GM12878 (cell line): Measurements from ENCODE around the gene ATAD3A.
"Not testable (repeated sequence)": the region's sequence is repeated elsewhere in the genome, so short reads cannot be mapped to it uniquely, and the experiment has no call there.

Source experiments
- CHD1 ChIP-seq: IDR thresholded peaks from 2 replicates; pipeline ENCODE4 v1.6.1; 2012; ENCODE audit warnings: low read depth, low read length, improper control_type of control experiment
- CREB1 ChIP-seq: IDR thresholded peaks from 2 replicates; pipeline ENCODE4 v1.6.1; 2012; ENCODE audit warnings: low read depth, mild to moderate bottlenecking, inconsistent platforms
- DPF2 ChIP-seq: fragments of 450-650 bp; IDR thresholded peaks from 2 replicates; pipeline ENCODE4 v1.6.1; 2017; ENCODE audit warnings: mild to moderate bottlenecking
- GABPA ChIP-seq: IDR thresholded peaks from 2 replicates; pipeline ENCODE4 v1.6.1; 2014; ENCODE audit warnings: antibody characterized with exemption, low read depth, mild to moderate bottlenecking, inconsistent platforms
- KDM1A ChIP-seq: fragments of 200-600 bp; sonication (generic); IDR thresholded peaks from 2 replicates; pipeline ENCODE4 v1.6.1; 2016; ENCODE audit warnings: borderline replicate concordance
- POLR2A ChIP-seq: IDR thresholded peaks from 2 replicates; pipeline ENCODE4 v1.6.1; 2011; ENCODE audit warnings: low read depth, mild to moderate bottlenecking, low read length
- POLR2AphosphoS5 ChIP-seq: IDR thresholded peaks from 2 replicates; pipeline ENCODE4 v1.6.1; 2011; ENCODE audit warnings: mild to moderate bottlenecking, low read length, inconsistent platforms
- RAD21 ChIP-seq: IDR thresholded peaks from 2 replicates; pipeline ENCODE4 v1.6.1; 2011; ENCODE audit warnings: mild to moderate bottlenecking, low read depth, low read length, moderate library complexity; ENCODE audit not compliant: insufficient read depth
- SP1 ChIP-seq: IDR thresholded peaks from one replicate; pipeline ENCODE4 v1.6.1; 2011; ENCODE audit warnings: low read depth, low read length
- YY1 ChIP-seq: IDR thresholded peaks from 2 replicates; pipeline ENCODE4 v1.6.1; 2011; ENCODE audit warnings: low read depth, mild to moderate bottlenecking, low read length
- TF ChIP-seq, protein P1 (sequence below), 3 experiments: IDR thresholded peaks in 2 of 3; conservative IDR thresholded peaks in 1 of 3; 2 replicates each; pipeline ENCODE4 v1.5.1; 2011; ENCODE audit warnings: low read depth in 3 of 3, low read length in 3 of 3, mild to moderate bottlenecking in 3 of 3, control low read depth in 2 of 3, moderate library complexity in 2 of 3, inconsistent platforms in 1 of 3, mixed read lengths in 1 of 3; ENCODE audit not compliant: control insufficient read depth in 2 of 3, insufficient read depth in 1 of 3; ENCODE audit errors: extremely low read depth in 1 of 3
- TF ChIP-seq, protein P2 (sequence below): IDR thresholded peaks from 2 replicates; pipeline ENCODE4 v1.6.1; 2012; ENCODE audit warnings: mild to moderate bottlenecking, low read depth, low read length
- TF ChIP-seq, protein P3 (sequence below): IDR thresholded peaks from 2 replicates; pipeline ENCODE4 v1.6.1; 2011; ENCODE audit warnings: low read depth, mild to moderate bottlenecking, low read length, moderate library complexity, borderline replicate concordance; ENCODE audit errors: extremely low read depth

- not testable (repeated sequence) for TF ChIP-seq CHD1, YY1, GABPA, CREB1, KDM1A, DPF2, POLR2A, POLR2AphosphoS5, SP1, RAD21
- TF ChIP-seq, protein P1, sequence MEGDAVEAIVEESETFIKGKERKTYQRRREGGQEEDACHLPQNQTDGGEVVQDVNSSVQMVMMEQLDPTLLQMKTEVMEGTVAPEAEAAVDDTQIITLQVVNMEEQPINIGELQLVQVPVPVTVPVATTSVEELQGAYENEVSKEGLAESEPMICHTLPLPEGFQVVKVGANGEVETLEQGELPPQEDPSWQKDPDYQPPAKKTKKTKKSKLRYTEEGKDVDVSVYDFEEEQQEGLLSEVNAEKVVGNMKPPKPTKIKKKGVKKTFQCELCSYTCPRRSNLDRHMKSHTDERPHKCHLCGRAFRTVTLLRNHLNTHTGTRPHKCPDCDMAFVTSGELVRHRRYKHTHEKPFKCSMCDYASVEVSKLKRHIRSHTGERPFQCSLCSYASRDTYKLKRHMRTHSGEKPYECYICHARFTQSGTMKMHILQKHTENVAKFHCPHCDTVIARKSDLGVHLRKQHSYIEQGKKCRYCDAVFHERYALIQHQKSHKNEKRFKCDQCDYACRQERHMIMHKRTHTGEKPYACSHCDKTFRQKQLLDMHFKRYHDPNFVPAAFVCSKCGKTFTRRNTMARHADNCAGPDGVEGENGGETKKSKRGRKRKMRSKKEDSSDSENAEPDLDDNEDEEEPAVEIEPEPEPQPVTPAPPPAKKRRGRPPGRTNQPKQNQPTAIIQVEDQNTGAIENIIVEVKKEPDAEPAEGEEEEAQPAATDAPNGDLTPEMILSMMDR (IDR thresholded peaks at IDR 0.05 in 2 of 3, conservative IDR thresholded peaks at IDR 0.05 in 1 of 3; ENCODE audit: control insufficient read depth in 2 of 3, extremely low read depth in 1 of 3, insufficient read depth in 1 of 3, low read depth in 3 of 3, low read length in 3 of 3): not testable (repeated sequence)
- TF ChIP-seq, protein P2, sequence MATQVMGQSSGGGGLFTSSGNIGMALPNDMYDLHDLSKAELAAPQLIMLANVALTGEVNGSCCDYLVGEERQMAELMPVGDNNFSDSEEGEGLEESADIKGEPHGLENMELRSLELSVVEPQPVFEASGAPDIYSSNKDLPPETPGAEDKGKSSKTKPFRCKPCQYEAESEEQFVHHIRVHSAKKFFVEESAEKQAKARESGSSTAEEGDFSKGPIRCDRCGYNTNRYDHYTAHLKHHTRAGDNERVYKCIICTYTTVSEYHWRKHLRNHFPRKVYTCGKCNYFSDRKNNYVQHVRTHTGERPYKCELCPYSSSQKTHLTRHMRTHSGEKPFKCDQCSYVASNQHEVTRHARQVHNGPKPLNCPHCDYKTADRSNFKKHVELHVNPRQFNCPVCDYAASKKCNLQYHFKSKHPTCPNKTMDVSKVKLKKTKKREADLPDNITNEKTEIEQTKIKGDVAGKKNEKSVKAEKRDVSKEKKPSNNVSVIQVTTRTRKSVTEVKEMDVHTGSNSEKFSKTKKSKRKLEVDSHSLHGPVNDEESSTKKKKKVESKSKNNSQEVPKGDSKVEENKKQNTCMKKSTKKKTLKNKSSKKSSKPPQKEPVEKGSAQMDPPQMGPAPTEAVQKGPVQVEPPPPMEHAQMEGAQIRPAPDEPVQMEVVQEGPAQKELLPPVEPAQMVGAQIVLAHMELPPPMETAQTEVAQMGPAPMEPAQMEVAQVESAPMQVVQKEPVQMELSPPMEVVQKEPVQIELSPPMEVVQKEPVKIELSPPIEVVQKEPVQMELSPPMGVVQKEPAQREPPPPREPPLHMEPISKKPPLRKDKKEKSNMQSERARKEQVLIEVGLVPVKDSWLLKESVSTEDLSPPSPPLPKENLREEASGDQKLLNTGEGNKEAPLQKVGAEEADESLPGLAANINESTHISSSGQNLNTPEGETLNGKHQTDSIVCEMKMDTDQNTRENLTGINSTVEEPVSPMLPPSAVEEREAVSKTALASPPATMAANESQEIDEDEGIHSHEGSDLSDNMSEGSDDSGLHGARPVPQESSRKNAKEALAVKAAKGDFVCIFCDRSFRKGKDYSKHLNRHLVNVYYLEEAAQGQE: not testable (repeated sequence)
- TF ChIP-seq, protein P3, sequence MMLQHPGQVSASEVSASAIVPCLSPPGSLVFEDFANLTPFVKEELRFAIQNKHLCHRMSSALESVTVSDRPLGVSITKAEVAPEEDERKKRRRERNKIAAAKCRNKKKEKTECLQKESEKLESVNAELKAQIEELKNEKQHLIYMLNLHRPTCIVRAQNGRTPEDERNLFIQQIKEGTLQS: not testable (repeated sequence)
These were observed 11.3 kb downstream of the ATAD3A start for GRCh38 chr1:1523226-1523625.
